ENCODE data around the gene MARS1.

- TF ChIP-seq CTCF (IDR thresholded peaks at IDR 0.05) (no peak), POLR2A (IDR thresholded peaks at IDR 0.05) (no peak)
Observed at GRCh38 chr12:57473392-57473791, 14.5 kb upstream of the MARS1 start.
